Stimulated activated memory B cell treated with anti-CD40 and anti-IgM and Interleukin-4, amounts not matched to agents 10 μg/mL and 1 μg/mL and 100 μg/mL, for 72 hours (primary cell): ENCODE measurements around the gene GIMAP2.
"Not testable (repeated sequence)": the region's sequence is repeated elsewhere in the genome, so short reads cannot be mapped to it uniquely, and the experiment has no call there.

Experiments used
- ATAC-seq: fragments of 150-1000 bp; cut with Tn5 transposase; 2 replicates; pipeline ENCODE4 v1.10.0; 2021
- H3K27ac Mint-ChIP-seq: one replicate; pipeline ENCODE4 v1.8.0; 2022; ENCODE audit warnings: mild to moderate bottlenecking, mixed read lengths
- H3K27me3 Mint-ChIP-seq: one replicate; pipeline ENCODE4 v1.8.0; 2022; ENCODE audit warnings: mixed read lengths
- H3K36me3 Mint-ChIP-seq: one replicate; pipeline ENCODE4 v1.8.0; 2022; ENCODE audit warnings: mixed read lengths
- H3K4me1 Mint-ChIP-seq: one replicate; pipeline ENCODE4 v1.8.0; 2022; ENCODE audit warnings: mixed read lengths
- H3K4me3 Mint-ChIP-seq: one replicate; pipeline ENCODE4 v1.8.0; 2022; ENCODE audit warnings: mild to moderate bottlenecking, moderate library complexity, mixed read lengths
- H3K9me3 Mint-ChIP-seq: one replicate; pipeline ENCODE4 v1.8.0; 2022; ENCODE audit warnings: mixed read lengths

GIMAP2 gene

DNA sequence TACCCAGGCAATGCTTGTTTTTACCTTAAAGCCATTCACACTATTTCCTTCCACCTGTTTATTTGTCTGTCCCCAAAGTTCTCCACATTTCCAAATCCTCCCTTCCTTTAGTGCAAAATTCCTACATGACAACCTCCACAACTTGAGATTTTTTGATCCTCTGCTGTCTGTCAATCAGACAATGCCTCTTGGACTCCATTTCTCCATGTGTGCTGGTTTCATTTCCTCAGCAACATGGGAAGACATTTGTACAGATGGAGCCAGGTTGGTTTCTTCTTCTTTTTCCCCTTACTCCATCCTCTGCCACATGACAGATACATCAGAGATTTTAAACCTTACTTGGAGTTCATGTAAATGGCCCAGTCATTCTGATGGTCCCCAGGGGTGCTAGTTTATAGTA, 19.1 kb upstream of the GIMAP2 start:
- Mint-ChIP-seq H3K27me3 (no peaks in the 10 kb centered on the region), H3K27ac (no peak overlapping the region), H3K4me1 (peaks cover 29% of the 10 kb centered on the region), H3K4me3 (no peak overlapping the region), H3K36me3 (peaks cover 6% of the 10 kb centered on the region), H3K9me3 (peaks cover 4% of the 10 kb centered on the region)
- no peak for ATAC-seq

DNA sequence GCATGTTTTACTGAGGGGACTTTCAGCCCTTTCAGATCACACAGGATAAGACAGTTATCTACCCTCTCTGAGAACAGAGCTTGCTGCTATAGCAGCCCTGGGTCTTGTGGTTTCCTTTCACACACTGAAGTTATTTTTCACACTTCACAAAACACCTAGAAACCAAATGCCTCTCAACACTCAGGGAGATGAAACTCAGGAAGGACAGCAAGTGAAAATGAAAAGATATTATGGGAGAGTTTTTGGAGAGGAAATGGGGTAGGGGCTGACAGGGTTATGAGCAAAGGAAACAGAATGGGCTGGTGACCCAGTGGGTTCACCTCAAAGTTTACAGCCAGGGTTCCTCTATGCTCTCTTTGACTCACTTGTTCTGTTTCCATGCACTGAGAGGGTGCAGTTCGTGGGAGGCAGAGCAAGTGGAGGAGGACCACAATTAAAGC, 17.0 kb upstream of the GIMAP2 start:
- no peak overlapping the region for H3K4me3 Mint-ChIP-seq
- peaks cover 29% of the 10 kb centered on the region for H3K4me1 Mint-ChIP-seq
- peaks cover 4% of the 10 kb centered on the region for H3K9me3 Mint-ChIP-seq
- no peaks in the 10 kb centered on the region for H3K27me3 Mint-ChIP-seq
- no peak for ATAC-seq
- no peak overlapping the region for H3K27ac Mint-ChIP-seq
- H3K36me3 Mint-ChIP-seq, result peaks cover 6% of the 10 kb centered on the region

DNA sequence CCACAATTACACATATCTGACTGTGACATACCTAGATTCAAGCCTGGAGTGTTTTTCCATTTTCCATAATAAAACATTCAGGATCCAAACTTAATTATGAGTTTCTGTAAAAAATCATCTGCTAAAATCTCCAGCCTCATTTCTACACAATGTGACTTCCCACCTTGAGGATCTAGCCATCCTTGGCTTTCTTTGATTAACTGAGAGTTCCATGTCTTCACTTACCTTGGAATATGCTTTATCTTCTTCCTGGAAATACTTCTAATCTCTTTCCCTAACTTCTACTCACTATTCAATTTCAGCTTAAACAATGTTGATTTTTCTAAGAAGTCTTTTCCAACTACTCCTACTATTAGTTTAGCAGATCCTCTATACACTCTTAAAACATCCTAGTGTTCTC, 16.5 kb upstream of the GIMAP2 start:
- H3K4me3 Mint-ChIP-seq, result no peak overlapping the region
- no peaks in the 10 kb centered on the region for H3K27me3 Mint-ChIP-seq

DNA sequence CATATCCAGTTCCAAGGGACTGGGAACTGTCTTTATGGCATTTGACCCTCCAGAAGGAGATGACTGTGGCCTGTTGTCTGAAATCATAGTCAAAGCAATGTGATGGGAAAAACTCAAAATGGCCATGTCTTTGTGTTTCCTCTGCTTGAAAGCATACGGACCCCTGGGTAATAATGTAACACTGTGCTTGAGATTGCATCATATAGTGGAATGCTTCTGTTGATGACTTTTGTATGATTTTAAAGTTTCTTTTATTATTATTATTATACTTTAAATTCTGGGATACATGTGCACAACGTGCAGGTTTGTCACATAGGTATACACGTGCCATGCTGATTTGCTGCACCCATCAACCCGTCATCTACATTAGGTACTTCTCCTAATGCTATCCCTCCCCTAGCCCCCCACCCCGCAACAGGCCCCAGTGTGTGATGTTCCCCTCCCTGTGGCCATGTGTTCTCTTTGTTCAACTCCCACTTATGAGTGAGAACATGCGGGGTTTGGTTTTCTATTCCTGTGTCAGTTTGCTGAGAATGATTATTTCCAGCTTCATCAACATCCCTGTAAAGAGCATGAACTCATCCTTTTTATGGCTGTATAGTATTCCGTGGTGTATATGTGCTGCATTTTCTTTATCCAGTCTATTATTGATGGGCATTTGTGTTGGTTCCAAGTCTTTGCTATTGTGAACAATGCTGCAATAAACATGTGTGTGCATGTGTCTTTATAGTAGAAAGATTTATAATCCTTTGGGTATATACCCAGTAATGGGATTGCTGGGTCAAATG, 13.5 kb upstream of the GIMAP2 start:
- H3K4me1 Mint-ChIP-seq, result peaks cover 17% of the 10 kb centered on the region
- H3K36me3 Mint-ChIP-seq, H3K27ac Mint-ChIP-seq, ATAC-seq, H3K9me3 Mint-ChIP-seq, H3K4me3 Mint-ChIP-seq, H3K27me3 Mint-ChIP-seq: not testable (repeated sequence)

More for the DNA sequence above, 16.5 kb upstream of the GIMAP2 start:
- no peak for ATAC-seq
- peaks cover 4% of the 10 kb centered on the region for H3K9me3 Mint-ChIP-seq
- peaks cover 25% of the 10 kb centered on the region for H3K4me1 Mint-ChIP-seq
- H3K27ac Mint-ChIP-seq, result no peak overlapping the region
- H3K36me3 Mint-ChIP-seq, result peaks cover 6% of the 10 kb centered on the region

DNA sequence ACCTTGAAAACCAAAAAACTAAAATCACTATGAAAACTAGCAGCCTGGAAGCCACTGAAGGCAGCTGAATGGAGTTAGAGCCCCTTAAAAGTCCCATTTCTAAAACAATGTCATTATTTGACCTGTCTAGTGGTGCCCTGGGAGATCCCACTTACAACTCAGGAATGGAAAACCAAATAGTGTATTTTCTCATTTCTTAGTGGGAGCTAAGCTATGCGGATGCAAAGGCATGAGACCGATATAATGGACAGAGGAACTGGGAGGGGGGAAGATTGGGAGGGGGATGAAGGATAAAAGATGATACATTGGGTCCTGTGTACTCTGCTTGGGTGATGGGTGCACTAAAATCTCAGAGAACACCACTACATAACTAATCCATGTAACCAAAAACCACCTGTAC, 9.8 kb upstream of the GIMAP2 start:
- H3K4me1 Mint-ChIP-seq, result peaks cover 12% of the 10 kb centered on the region
- no peak overlapping the region for H3K27ac Mint-ChIP-seq

DNA sequence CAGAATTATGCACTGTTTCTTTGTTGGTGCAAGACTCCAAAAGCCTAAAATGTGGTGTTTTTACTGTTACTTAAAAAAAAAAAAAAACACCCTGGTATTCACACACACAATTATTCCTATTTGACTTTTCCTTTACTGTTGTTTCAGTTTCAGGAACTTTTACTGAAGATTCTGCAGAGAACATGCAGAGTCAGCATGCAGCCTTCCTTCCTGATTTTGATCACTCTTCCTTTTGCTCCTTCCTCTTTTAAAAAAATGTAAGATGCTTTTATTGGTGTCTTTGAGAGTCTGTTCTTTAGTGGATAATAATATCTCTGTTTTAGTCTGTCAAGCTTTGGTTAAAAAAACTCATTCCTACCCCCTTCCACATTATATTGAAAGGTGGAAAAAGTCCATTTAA, 9.2 kb upstream of the GIMAP2 start:
- not testable (repeated sequence) for ATAC-seq

More for the DNA sequence above, 9.8 kb upstream of the GIMAP2 start:
- no peaks in the 10 kb centered on the region for H3K9me3 Mint-ChIP-seq
- ATAC-seq, result no peak
- H3K4me3 Mint-ChIP-seq, result no peak overlapping the region
- H3K27me3 Mint-ChIP-seq, result no peaks in the 10 kb centered on the region
- no peaks in the 10 kb centered on the region for H3K36me3 Mint-ChIP-seq

DNA sequence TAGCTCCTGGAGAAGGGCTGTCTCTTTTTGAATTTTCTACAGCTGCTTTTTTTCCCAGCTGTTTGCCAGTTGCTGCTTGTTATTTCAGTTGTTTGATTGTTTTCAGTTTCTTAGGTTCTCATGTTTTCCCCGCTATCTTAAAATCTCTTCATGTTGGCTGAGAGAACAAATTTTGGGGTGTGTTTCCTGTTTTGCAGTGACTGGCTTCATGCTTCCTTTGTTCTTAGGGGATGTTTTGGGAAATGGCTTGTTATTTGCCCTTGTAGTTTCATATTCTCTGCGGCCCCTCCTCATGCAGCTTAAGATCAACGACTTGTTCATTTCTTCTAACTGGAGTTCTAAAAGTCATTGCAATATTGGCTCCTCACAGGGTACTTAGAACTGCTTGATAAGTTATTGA, 8.7 kb upstream of the GIMAP2 start:
- peaks cover 12% of the 10 kb centered on the region for H3K4me1 Mint-ChIP-seq
- not testable (repeated sequence) for H3K27me3 Mint-ChIP-seq, H3K27ac Mint-ChIP-seq, ATAC-seq, H3K4me3 Mint-ChIP-seq, H3K36me3 Mint-ChIP-seq, H3K9me3 Mint-ChIP-seq

More for the DNA sequence above, 9.2 kb upstream of the GIMAP2 start:
- H3K4me3 Mint-ChIP-seq, H3K27ac Mint-ChIP-seq, H3K27me3 Mint-ChIP-seq, H3K9me3 Mint-ChIP-seq, H3K36me3 Mint-ChIP-seq: not testable (repeated sequence)
- H3K4me1 Mint-ChIP-seq, result peaks cover 12% of the 10 kb centered on the region

DNA sequence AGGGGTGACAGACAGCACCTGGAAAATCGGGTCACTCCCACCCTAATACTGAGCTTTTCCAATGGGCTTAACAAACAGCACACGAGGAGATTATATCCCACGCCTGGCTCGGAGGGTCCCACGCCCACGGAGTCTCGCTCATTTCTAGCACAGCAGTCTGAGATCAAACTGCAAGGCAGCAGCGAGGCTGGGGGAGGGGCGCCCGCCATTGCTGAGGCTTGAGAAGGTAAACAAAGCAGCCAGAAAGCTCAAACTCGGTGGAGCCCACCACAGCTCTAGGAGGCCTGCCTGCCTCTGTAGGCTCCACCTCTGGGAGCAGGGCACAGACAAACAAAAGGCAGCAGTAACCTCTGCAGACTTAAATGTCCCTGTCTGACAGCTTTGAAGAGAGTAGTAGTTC, 6.9 kb upstream of the GIMAP2 start:
- ATAC-seq, H3K36me3 Mint-ChIP-seq, H3K9me3 Mint-ChIP-seq, H3K27ac Mint-ChIP-seq, H3K4me3 Mint-ChIP-seq, H3K27me3 Mint-ChIP-seq: not testable (repeated sequence)
- H3K4me1 Mint-ChIP-seq, result peaks cover 12% of the 10 kb centered on the region

DNA sequence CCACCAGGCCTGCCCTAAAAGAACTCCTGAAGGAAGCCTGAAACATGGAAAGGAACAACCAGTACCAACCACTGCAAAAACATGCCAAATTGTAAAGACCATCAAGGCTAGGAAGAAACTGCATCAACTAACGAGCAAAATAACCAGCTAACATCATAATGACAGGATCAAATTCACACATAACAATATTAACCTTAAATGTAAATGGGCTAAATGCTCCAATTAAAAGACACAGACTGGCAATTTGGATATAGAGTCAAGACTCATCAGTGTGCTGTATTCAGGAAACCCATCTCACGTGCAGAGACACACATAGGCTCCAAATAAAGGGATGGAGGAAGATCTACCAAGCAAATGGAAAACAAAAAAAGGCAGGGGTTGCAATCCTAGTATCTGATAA, 5.1 kb upstream of the GIMAP2 start:
- ATAC-seq, H3K36me3 Mint-ChIP-seq, H3K4me3 Mint-ChIP-seq, H3K27ac Mint-ChIP-seq, H3K27me3 Mint-ChIP-seq, H3K9me3 Mint-ChIP-seq: not testable (repeated sequence)
- H3K4me1 Mint-ChIP-seq, result peaks cover 15% of the 10 kb centered on the region

DNA sequence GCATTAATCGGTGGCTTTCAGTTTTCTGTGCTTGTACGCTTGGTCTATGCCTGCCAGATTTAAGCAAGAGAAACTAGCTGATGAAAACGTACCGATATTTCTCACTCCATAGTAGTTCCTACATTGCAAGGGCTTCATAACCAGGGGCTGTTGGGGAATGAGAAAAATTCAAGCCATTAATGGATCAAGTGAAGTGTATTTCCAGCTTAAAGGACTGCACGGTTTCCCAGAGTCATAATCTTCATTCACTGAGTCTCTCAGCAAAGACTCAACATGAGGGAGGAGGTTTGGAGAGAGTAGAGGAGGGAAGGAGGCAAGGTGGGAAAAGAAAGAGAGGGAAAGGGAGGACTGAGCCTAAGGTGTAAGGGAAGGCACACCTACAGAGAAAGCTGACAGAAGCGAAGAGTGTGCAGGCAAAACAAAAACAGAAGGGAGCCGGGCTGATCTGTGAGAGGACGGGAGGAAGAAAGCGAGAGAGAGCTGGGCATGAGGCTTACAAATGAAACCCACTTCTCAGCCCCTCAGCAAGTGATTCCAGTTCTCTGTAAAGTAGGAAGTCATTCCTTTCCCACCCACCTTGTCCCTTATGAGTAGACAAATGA, 625 bp downstream of the GIMAP2 start:
- no peaks in the 10 kb centered on the region for H3K27me3 Mint-ChIP-seq
- H3K27ac Mint-ChIP-seq, result peak overlapping the region; percentile 83
- H3K4me3 Mint-ChIP-seq, result peak overlapping the region; percentile 89
- peaks cover 45% of the 10 kb centered on the region for H3K36me3 Mint-ChIP-seq
- peaks cover 4% of the 10 kb centered on the region for H3K9me3 Mint-ChIP-seq
- ATAC-seq, result no peak
- H3K4me1 Mint-ChIP-seq, result peaks cover 31% of the 10 kb centered on the region

DNA sequence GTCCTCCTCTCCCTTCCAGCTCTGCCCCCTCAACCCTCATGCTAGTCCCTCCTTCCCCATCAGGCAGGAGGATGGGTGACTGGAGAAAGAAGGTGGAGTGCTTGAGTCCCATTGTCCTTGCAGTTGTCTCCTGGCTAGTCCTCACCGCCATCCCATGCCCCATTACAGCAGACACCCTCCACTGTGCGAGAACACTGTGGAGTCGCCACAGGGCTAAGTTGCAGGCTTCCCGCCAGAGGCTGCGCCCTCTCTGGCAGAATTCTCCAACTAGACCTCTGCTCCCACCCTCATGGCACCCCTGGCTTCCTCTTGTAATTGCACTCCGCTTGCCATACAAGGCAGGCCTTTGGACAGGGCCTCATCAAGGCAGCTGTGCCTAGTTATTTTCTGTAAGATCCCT, 3.1 kb downstream of the GIMAP2 start:
- Mint-ChIP-seq H3K27me3 (no peaks in the 10 kb centered on the region), H3K27ac (no peak overlapping the region), H3K4me1 (peaks cover 31% of the 10 kb centered on the region), H3K36me3 (peaks cover 63% of the 10 kb centered on the region), H3K9me3 (peaks cover 8% of the 10 kb centered on the region), H3K4me3 (no peak overlapping the region)
- no peak for ATAC-seq

DNA sequence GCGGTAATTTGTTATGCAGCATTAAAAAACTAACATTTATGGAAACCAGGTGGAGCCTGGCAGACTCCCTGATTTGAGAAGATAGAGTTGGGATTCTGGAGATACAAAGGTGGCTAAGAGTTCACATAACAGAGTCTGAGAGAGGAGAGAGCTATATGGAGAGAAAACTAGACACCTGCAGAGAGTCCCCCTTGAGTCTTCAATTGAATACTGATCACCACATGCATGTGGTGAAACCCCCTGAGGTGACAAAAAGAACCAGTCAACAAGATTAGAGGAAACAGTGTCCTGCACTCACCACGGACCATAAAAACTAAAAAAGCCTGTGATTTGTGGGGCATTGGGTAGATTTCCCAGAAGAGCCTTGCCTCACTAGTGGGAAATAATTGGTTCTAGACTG, 10.1 kb downstream of the GIMAP2 start:
- Mint-ChIP-seq H3K27ac (no peak overlapping the region), H3K4me1 (no peaks in the 10 kb centered on the region)

DNA sequence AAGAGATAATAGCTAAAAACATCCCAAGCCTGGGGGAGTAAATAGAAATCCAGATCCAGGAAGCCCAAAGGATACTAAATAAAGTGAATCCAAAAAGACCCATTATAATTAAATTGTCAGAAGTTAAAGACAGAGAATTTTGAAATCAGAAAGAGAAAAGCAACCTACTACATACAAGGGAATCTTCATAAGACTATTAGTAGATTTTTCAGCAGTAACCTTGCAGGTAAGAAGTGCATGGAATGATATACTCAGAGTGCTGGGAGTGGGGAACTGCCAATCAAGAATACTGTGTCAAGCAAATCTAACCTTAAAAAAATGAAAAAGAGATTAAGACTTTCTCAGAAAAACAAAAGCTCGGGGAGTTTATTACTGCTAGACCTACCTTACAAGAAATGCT, 17.7 kb downstream of the GIMAP2 start:
- no peaks in the 10 kb centered on the region for H3K4me1 Mint-ChIP-seq
- H3K27me3 Mint-ChIP-seq, result no peaks in the 10 kb centered on the region
- peaks cover 21% of the 10 kb centered on the region for H3K36me3 Mint-ChIP-seq
- H3K9me3 Mint-ChIP-seq, result peaks cover 42% of the 10 kb centered on the region
- no peak overlapping the region for H3K4me3 Mint-ChIP-seq
- ATAC-seq, result no peak
- no peak overlapping the region for H3K27ac Mint-ChIP-seq

More for the DNA sequence above, 10.1 kb downstream of the GIMAP2 start:
- Mint-ChIP-seq H3K27me3 (no peaks in the 10 kb centered on the region), H3K9me3 (peaks cover 32% of the 10 kb centered on the region), H3K4me3 (no peak overlapping the region), H3K36me3 (peaks cover 37% of the 10 kb centered on the region)
- ATAC-seq, result no peak

DNA sequence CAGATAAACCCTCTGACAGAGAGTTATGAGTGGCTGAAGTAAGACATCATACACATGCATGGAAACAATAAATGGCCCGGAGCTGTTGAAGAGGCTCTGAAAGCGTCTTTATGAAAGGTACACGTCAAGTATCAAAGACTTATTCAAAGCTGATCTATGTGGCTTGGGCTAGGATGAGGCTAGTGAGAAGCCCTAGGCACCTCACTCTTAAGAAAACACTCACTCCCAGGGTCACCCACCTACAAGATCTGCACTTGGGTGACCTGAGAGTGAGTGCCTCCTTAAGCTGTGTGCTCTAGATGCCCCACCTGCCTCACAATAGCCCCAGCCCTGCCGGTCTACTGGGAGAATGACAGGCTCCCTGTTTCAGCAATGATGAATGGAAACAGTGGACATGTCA, 29.8 kb downstream of the GIMAP2 start:
- Mint-ChIP-seq H3K9me3 (peaks cover 9% of the 10 kb centered on the region), H3K36me3 (peaks cover 10% of the 10 kb centered on the region), H3K4me3 (no peak overlapping the region), H3K27me3 (no peaks in the 10 kb centered on the region), H3K27ac (no peak overlapping the region), H3K4me1 (peaks cover 17% of the 10 kb centered on the region)
- ATAC-seq, result no peak

DNA sequence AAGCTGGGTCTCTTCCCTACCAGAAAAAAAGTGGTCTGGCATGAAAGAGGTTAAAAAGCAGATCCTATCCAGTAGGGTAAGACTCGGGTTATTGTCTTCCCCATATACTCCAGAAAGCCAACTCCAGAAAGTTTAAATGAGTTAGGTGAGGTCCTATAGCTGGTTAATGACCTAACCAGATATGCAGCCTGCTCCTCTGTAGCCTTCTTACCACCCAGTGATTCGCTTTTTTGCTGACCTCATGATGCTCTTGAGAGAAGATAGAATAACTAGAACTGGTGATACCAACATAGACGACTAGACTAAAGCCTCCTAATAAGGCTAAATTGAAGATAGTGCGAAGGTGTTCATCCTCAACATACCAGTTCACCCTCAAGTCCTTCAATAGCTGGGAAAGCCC, 30.2 kb downstream of the GIMAP2 start:
- Mint-ChIP-seq H3K36me3 (peaks cover 12% of the 10 kb centered on the region), H3K4me1 (peaks cover 17% of the 10 kb centered on the region), H3K27ac (peak overlapping the region; percentile 69), H3K4me3 (no peak overlapping the region), H3K27me3 (no peaks in the 10 kb centered on the region), H3K9me3 (peaks cover 9% of the 10 kb centered on the region)
- no peak for ATAC-seq

DNA sequence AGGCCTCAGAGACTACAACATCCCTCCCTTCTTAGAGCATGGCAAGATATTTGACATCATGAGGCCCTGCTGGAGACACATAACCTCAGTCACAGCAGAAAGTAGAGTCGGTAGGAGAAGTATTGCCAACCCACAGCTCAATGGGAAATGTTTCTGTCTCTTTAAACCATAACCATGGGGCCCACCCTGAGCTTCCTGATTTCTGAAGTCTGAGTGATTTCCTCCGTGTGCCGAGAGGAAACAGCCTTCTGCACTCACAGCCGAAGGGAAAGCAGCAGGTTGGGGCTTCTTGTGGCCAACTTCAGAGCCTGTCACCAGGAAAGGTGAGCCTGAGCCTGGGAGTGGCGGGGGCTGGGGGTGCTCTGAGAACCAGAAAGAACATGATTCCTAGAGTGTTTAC, 30.9 kb downstream of the GIMAP2 start, which contains the start of gene GIMAP1:
Gene GIMAP1, plus strand, starts transcription at position 246 of the 400 bp plus-strand sequence. CDS start 2,435 bp downstream, outside the sequence.
- Mint-ChIP-seq H3K4me3 (peak within 1 kb of the TSS; percentile 69), H3K9me3 (peaks cover 9% of the 10 kb centered on the region), H3K27me3 (no peaks in the 10 kb centered on the region), H3K4me1 (peaks cover 17% of the 10 kb centered on the region), H3K36me3 (peaks cover 12% of the 10 kb centered on the region), H3K27ac (peak within 1 kb of the TSS; percentile 69)
- ATAC-seq, result peak; percentile 68
